ENCODE data around the gene PCDHGC5.

PCDHGC5 gene

DNA sequence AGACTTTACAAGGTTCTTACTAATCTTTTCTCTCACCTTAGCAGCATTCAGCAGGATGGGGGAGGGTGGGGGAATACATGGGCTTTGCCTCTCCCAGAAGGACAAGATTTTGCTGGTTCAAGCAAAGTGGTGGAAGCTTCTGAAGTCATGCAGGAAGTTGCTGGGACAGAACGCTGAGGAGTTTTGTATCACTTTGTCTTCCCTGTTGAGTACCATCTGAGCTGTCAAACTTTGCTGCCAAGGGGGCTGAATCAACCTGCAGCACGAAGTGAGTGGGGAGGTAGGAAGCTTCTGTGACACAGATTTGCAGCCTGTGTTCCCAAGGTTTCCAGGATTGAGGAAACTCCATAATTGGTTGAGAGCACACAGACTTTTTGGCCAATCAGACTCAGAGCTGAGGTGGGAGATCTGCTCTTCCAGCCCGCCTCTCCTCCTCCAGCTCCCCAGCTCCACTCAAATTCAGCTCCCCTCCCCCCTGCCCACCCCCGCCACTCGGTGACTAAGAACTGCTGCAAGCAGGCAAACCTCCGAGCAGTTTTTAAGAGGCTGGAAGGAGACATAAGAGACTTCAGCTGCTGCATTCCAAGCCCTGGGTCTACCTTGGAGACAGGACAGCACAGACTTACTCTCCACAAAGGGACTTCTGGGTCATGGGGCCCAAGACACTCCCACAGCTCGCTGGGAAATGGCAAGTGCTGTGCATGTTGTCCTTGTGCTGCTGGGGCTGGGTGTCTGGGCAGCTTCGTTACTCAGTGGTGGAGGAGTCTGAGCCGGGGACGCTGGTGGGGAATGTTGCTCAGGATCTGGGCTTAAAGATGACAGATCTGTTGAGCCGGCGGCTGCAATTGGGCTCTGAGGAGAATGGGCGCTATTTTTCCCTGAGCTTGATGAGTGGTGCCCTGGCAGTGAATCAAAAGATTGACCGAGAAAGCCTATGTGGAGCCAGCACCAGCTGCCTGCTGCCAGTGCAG lies at the start of gene PCDHGC5:
Gene PCDHGC5 (plus strand): TSS at position 491 of the 971 bp plus-strand sequence. CDS start 160 bp downstream, at position 651.
- no peak for DNase-seq

DNA sequence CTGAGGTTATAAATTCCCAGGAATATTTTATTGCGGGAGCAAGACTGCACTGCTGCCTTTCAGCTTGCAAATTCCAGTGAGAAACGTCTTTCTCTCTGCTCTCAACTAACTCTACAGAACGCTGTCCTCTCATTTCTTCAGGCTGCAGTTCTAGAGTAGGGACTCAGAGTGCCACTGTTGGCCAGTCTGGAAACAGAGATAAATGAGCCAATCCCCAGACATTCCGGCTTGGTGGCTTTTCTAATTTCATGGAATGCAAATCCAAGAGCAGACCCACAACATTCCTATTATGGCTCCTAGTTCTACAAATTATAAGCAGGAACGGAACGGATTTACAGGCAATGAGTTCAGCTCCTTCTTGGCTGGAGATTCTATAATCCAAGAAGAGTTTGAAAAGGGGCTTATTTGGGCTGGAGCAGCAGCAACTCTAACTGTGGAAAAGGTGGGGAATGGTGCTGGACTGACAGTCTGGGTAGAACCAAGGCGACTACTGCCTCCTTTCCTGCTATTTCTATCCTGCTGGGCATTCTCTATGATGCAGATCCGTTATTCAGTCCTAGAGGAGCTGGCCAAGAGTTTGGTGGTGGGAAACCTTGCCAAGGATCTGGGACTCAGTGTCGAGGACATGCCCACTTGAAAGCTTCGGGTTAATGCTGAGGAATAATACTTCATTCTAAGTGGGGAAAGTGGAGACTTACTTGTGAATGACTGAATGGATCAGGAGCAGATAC lies 49.3 kb upstream of the PCDHGC5 start:
- DNase-seq = no peak

DNA sequence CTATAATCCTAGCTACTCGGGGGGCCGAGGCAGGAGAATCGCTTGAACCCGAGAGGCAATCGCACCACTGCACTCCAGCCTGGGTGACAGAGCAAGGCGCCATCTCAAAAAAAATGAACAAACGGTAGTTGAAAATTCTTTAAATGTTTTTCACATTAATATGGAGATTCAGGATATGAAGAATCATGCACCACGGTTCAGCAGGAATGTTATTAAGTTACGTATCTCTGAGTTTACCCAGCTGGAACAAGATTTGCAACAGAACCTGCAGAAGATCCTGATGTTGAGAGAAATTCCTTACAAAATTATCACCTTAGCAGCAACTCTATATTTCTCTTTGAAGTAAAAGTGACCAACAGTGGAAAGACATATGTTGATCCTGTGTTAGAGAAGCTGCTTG lies 48.5 kb upstream of the PCDHGC5 start:
- DNase-seq = no peak

DNA sequence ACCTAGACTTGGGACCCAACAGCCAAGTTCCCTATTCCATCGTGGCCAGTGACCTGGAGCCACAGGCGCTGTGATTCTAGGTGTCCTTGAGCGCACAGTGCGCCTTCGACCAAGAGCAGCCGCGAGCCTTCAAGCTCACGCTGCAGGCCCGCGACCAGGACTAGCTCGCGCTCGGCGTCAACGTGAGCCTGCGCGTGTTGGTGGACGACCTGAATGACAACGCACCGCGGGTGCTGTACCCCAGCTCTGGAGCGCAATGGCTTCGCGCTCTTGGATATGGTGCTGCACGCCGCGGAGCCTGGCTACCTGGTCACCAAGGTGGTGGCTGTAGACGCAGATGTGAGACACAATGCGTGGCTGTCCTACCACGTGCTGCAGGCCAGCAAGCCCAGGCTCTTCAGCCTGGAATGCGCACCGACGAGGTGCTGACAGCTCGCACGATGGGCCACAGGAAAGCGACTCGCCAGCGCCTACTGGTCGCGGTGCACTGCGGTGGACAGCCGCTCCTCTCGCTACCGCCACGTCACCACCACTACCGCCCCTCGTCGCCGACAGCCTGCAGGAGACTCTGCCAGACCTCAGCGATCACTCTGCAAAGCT lies 47.2 kb upstream of the PCDHGC5 start:
- DNase-seq = no peak

DNA sequence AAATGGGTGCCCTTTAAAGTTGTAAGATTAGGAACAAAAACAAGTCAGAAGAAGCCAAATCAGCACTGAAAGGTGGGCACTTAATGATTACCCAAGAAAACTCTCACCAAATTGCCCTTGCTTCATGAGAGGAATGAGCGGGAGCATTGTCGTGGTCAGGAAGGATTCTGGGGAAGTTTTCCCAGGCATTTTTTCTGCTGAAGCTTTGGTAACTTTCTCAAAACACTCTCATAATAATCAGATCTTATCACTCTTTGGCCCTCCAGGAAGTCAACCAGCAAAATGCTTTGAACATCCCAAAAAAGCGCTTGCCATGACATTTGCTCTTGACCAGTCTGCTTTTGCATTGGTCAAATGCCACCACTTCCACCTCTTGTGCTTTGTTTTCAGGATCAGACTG lies 23.5 kb upstream of the PCDHGC5 start:
- no peak for DNase-seq

DNA sequence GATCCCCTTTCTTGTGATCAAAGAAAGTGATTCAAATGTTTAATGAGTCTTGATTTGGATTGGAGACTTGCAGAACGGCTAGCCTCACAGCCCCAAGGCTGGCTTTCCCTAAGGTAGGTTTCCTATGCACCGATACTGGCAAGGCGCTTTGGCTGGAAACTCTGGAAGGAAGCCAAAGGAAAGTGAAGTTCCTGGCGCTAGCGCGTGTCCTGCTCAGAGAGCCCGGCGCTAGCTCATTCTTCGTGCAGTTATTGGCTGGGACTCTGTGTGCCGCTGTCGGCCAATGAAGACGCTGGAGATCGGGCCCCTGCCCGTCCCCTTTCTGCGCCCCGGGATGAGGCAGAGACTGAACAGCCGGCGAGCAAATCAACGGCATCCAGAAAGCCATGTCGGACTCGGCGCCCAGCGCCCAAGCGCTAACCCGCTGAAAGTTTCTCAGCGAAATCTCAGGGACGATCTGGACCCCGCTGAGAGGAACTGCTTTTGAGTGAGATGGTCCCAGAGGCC lies 13.2 kb upstream of the PCDHGC5 start, which contains the start of gene PCDHGC3:
Gene PCDHGC3 (plus strand): TSS at position 342 of the 507 bp plus-strand sequence. CDS start 151 bp downstream, at position 493.
- peak; percentile 80 for DNase-seq

- peak; percentile 26 for DNase-seq
These were observed 12.6 kb upstream of the PCDHGC5 start for GRCh38 chr5:141476132-141476911.

DNA sequence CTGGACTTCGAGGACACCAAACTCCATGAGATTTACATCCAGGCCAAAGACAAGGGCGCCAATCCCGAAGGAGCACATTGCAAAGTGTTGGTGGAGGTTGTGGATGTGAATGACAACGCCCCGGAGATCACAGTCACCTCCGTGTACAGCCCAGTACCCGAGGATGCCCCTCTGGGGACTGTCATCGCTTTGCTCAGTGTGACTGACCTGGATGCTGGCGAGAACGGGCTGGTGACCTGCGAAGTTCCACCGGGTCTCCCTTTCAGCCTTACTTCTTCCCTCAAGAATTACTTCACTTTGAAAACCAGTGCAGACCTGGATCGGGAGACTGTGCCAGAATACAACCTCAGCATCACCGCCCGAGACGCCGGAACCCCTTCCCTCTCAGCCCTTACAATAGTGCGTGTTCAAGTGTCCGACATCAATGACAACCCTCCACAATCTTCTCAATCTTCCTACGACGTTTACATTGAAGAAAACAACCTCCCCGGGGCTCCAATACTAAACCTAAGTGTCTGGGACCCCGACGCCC lies 11.8 kb upstream of the PCDHGC5 start:
- DNase-seq = no peak

DNA sequence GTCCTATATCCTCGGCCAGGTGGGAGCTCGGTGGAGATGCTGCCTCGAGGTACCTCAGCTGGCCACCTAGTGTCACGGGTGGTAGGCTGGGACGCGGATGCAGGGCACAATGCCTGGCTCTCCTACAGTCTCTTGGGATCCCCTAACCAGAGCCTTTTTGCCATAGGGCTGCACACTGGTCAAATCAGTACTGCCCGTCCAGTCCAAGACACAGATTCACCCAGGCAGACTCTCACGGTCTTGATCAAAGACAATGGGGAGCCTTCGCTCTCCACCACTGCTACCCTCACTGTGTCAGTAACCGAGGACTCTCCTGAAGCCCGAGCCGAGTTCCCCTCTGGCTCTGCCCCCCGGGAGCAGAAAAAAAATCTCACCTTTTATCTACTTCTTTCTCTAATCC lies 11.1 kb upstream of the PCDHGC5 start:
- no peak for DNase-seq

DNA sequence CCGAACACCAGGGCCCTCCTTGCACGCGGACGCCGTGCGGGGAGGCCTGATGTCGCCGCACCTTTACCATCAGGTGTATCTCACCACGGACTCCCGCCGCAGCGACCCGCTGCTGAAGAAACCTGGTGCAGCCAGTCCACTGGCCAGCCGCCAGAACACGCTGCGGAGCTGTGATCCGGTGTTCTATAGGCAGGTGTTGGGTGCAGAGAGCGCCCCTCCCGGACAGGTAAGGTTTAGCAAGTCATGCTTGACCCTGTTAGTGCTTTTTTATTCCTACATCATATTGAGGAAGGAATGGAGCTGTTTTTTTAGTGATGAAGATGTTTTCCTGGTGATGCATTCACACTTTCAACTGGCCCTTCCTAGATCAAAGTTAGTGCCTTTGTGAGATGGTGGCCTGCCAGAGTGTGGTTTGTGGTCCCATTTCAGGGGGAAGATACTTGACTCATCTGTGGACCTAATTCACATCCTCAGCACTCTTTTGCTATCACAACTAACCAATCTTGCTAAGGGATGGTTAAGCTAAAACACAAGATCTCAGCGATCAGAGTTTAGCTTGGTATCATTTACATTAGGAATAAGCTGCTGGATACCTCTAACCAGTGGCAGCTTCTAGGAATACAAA lies 10.4 kb upstream of the PCDHGC5 start:
- DNase-seq = peak; percentile 64

GRCh38 chr5:141479776-141480175 lies 9.1 kb upstream of the PCDHGC5 start:
- DNase-seq = no peak

DNA sequence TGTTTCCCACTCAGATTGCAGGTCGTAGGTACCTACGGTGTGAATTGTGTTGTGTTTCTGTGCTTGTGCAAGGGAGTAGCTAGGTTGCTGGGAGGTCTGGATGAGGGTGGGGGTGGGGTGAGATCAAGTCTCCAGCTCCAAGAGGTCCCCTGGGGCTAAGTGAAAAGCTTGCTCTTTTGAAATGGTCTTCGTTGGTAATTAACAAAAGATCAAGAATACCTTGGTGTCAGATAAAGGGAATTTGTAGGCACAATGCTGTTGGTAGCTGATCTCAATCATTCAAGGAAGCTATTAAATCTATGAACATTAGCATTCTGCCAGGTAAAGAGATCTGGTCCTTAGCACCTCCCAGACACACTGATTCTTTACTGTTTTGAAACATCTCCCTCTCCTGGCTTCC lies 5.0 kb upstream of the PCDHGC5 start:
- no peak for DNase-seq

- DNase-seq = no peak
These were observed 4.6 kb upstream of the PCDHGC5 start for GRCh38 chr5:141484310-141484640.

- DNase-seq = peak; percentile 50
These were observed 4.1 kb upstream of the PCDHGC5 start, which contains the start of gene PCDHGC4 for GRCh38 chr5:141484641-141485311. PCDHGC4 (plus strand) TSS chr5:141485030; CDS start chr5:141485174, 144 bp downstream.

- DNase-seq = no peak
These were observed 3.4 kb upstream of the PCDHGC5 start for GRCh38 chr5:141485321-141486055.

GRCh38 chr5:141486091-141486490 lies 2.8 kb upstream of the PCDHGC5 start:
- DNase-seq = no peak

DNA sequence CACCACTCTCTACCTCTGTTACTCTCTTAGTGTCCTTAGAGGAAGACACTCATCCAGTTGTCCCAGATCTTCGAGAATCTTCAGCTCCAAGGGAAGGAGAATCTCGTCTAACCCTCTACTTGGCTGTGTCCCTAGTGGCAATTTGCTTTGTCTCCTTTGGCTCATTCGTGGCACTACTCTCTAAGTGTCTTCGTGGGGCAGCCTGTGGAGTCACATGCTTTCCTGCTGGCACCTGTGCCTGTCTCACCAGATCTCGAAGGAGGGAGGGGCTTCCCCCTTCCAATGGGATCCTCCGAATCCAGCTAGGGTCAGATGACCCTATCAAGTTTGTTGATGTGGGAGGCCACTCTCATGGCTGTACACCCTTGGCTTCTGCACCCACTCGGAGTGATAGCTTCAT lies 1.8 kb upstream of the PCDHGC5 start:
- DNase-seq = no peak

GRCh38 chr5:141489841-141490240 lies 960 bp downstream of the PCDHGC5 start:
- no peak for DNase-seq

DNA sequence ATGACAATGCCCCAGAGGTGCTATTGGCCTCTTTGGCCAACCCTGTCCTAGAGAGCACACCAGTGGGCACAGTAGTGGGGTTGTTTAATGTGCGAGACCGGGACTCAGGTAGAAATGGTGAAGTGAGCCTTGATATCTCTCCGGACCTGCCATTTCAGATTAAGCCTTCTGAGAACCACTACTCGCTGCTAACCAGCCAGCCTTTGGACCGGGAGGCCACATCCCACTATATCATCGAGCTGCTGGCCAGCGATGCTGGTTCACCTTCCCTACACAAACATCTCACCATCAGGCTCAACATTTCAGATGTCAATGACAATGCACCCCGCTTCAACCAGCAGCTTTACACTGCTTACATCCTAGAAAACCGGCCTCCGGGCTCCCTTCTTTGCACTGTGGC lies 1.4 kb downstream of the PCDHGC5 start:
- DNase-seq = no peak

DNA sequence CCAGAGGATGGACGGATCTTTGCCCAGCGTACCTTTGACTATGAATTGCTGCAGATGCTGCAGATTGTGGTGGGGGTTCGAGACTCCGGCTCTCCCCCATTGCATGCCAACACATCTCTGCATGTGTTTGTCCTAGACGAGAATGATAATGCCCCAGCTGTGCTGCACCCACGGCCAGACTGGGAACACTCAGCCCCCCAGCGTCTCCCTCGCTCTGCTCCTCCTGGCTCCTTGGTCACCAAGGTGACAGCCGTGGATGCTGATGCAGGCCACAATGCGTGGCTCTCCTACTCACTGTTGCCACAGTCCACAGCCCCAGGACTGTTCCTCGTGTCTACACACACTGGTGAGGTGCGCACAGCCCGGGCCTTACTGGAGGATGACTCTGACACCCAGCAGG lies 1.9 kb downstream of the PCDHGC5 start:
- no peak for DNase-seq

All from NCI-H1105 treated with DMSO at 0.1 percent for 48 hours (cell line).